K562 (cell line): ENCODE measurements around the gene AFF1. TPM values are rescaled to one million over a fixed set of nuclear protein-coding genes. Genes with fewer than 3 reads are reported as not detected.

Experiments used
- ATAC-seq: fragments of 200-7000 bp; cut with Tn5 transposase; 3 replicates; pipeline ENCODE4 v1.9.1; 2020; ENCODE audit warnings: moderate library complexity
- BruUV-seq: library from RNA; stranded (reverse); fragments of 400-500 nt; replicated peaks from 2 replicates; lab custom pipeline; 2021; lab: Mats Ljungman, UMichigan
- CTCF ChIA-PET: fragments of 300-600 bp; formaldehyde crosslinking; extraction: SDS; loops from one replicate; lab custom pipeline; 2021; ENCODE audit warnings: low intra/inter-chr PET ratio; lab: Yijun Ruan, JAX
- POLR2A ChIA-PET: fragments of 300-600, 350-650 bp; sonication (Branson Sonifier 250); formaldehyde crosslinking; extraction: SDS; loops from one replicate; lab custom pipeline; 2021; ENCODE audit warnings: antibody characterized with exemption, inconsistent platforms; lab: Yijun Ruan, JAX
- DNase-seq, 4 experiments: peaks; one replicate each; pipeline versions ENCODE4 v3.0.0 to v3.0.0-alpha.2; 2011 to 2018; ENCODE audit warnings: low spot score in 3 of 4, mixed read lengths in 3 of 4; ENCODE audit errors: extremely low read depth in 1 of 4
- FAIRE-seq: peaks from 2 replicates; lab custom pipeline; 2011; peaks lifted over from hg19 to GRCh38; lab: Jason Lieb, UNC
- H2AFZ ChIP-seq: 2 replicates; pipeline ENCODE4 v1.6.0; 2011; ENCODE audit warnings: low read depth, low read length, control low read depth, inconsistent platforms
- H3K27ac ChIP-seq: fragments of 200-600 bp; 3 replicates; pipeline ENCODE4 v1.8.0; 2011; ENCODE audit warnings: low read depth, mild to moderate bottlenecking, control low read depth, inconsistent platforms, low read length, moderate library complexity, mixed read lengths; ENCODE audit errors: extremely low read depth
- H3K27me3 ChIP-seq, 2 experiments: fragments of 300-600 bp in 1 of 2; 2 replicates in 1 of 2; 3 replicates in 1 of 2; pipeline versions ENCODE4 v1.6.0 to v1.8.0; 2011; ENCODE audit warnings: inconsistent platforms in 2 of 2, low read length in 2 of 2, mild to moderate bottlenecking in 1 of 2, mixed read lengths in 1 of 2, moderate library complexity in 1 of 2; ENCODE audit not compliant: control insufficient read depth in 2 of 2, insufficient read depth in 2 of 2
- H3K36me3 ChIP-seq: fragments of 300-600 bp; 3 replicates; pipeline ENCODE4 v1.8.0; 2011; ENCODE audit warnings: mild to moderate bottlenecking, low read length, inconsistent platforms; ENCODE audit not compliant: control insufficient read depth, insufficient read depth
- H3K4me1 ChIP-seq, 2 experiments: fragments of 200-600 bp in 1 of 2; replicated peaks in 1 of 2; 2 replicates in 1 of 2; 3 replicates in 1 of 2; pipeline versions ENCODE4 v1.5.1 to v1.8.0; 2011; ENCODE audit warnings: inconsistent platforms in 2 of 2, low read length in 2 of 2, mild to moderate bottlenecking in 1 of 2, mixed read lengths in 1 of 2, moderate library complexity in 1 of 2; ENCODE audit not compliant: control insufficient read depth in 2 of 2, insufficient read depth in 2 of 2
- H3K4me2 ChIP-seq: 2 replicates; pipeline ENCODE4 v1.6.1; 2011; ENCODE audit warnings: low read length, control low read depth, inconsistent platforms, mixed read lengths; ENCODE audit not compliant: insufficient read depth
- H3K4me3 ChIP-seq: fragments of 200-600 bp; sonication (generic), shearing (Covaris generic); 2 replicates; pipeline ENCODE4 v1.5.1; 2016; ENCODE audit warnings: control low read depth, inconsistent platforms
- H3K79me2 ChIP-seq: fragments of 200-600 bp; 3 replicates; pipeline ENCODE4 v1.8.0; 2011; ENCODE audit warnings: low read length, inconsistent platforms; ENCODE audit not compliant: control insufficient read depth, insufficient read depth
- H3K9ac ChIP-seq, 2 experiments: 2 replicates each; pipeline versions ENCODE4 v1.6.0 to v1.6.1; 2011; ENCODE audit warnings: low read depth in 2 of 2, low read length in 2 of 2, control low read depth in 1 of 2, inconsistent platforms in 1 of 2, mild to moderate bottlenecking in 1 of 2, mixed read lengths in 1 of 2; ENCODE audit not compliant: insufficient read depth in 1 of 2
- H3K9me1 ChIP-seq: one replicate; pipeline ENCODE4 v1.6.0; 2011; ENCODE audit warnings: inconsistent platforms, mild to moderate bottlenecking, low read length, moderate library complexity; ENCODE audit not compliant: control insufficient read depth, insufficient read depth
- H3K9me3 ChIP-seq: replicated peaks from 2 replicates; pipeline ENCODE4 v1.5.1; 2011; ENCODE audit warnings: low read depth, low read length, inconsistent platforms; ENCODE audit not compliant: control insufficient read depth, insufficient read depth
- H4K20me1 ChIP-seq: replicated peaks from 2 replicates; pipeline ENCODE4 v1.6.1; 2011; ENCODE audit warnings: low read length, inconsistent platforms, mixed read lengths; ENCODE audit not compliant: control insufficient read depth, insufficient read depth
- IFI16 ChIP-seq: fragments of 250-450 bp; sonication (Bioruptor Pico); IDR thresholded peaks from 2 replicates; pipeline ENCODE4 v2.1.2; 2022; ENCODE audit warnings: mild to moderate bottlenecking, inconsistent platforms
- MTA1 ChIP-seq: fragments of 450-650 bp; IDR thresholded peaks from 2 replicates; pipeline ENCODE4 v1.6.1; 2017; ENCODE audit warnings: borderline replicate concordance
- PHTF2 ChIP-seq: fragments of 250-450 bp; sonication (Bioruptor Pico); IDR thresholded peaks from 2 replicates; pipeline ENCODE4 v1.5.0; 2021; ENCODE audit warnings: mild to moderate bottlenecking
- SMARCE1 ChIP-seq: fragments of 450-650 bp; IDR thresholded peaks from 2 replicates; pipeline ENCODE4 v1.7.1; 2016; ENCODE audit warnings: mild to moderate bottlenecking
- SPI1 ChIP-seq: IDR thresholded peaks from 2 replicates; pipeline ENCODE4 v1.6.1; 2011; ENCODE audit warnings: low read depth, low read length, control low read depth, borderline replicate concordance
- WGBS: fragments of 100-300 bp; shearing (Covaris generic); methylation state at CpG from one replicate; pipeline ENCODE4 v1.1.6; 2016; ENCODE audit warnings: low coverage, mixed read lengths; ENCODE audit not compliant: insufficient coverage; ENCODE audit errors: missing lambda C conversion rate; 5-methylcytosine and 5-hydroxymethylcytosine counted together
- in situ Hi-C: fragments of 300-500 bp; cut with MboI; formaldehyde crosslinking; loops from 4 replicates; pipeline ENCODE4 v1.15.0; 2018; ENCODE audit warnings: inconsistent platforms, mixed read lengths
- intact Hi-C: fragments of 100-400 bp; cut with micrococcal nuclease; formaldehyde crosslinking; loops from 2 replicates; pipeline ENCODE4 v1.14.2; 2022
- polyA plus RNA-seq, 8 experiments: library from polyadenylated mRNA; depleted of rRNA in 4 of 8; stranded (reverse) in 5 of 8; unstranded in 3 of 8; fragments of >200 nt; fragmentation: Nextera tagmentation in 2 of 8; fragmentation: Illumina TruSeq in 1 of 8; extraction: Ambion mirVana in 2 of 8; extraction: Trizol in 1 of 8; gene quantifications; 2 replicates each; pipeline versions ENCODE4 v1.2.1 to v1.2.3, GENCODE V29; 2011 to 2014; ENCODE audit warnings: inconsistent platforms in 1 of 8, missing spikeins in 1 of 8
- total RNA-seq, 7 experiments: library from RNA; depleted of rRNA in 6 of 7; stranded (reverse); fragments of >200 nt in 6 of 7; fragmentation: Illumina TruSeq in 2 of 7; extraction: Trizol in 2 of 7; gene quantifications; 2 replicates each; pipeline versions ENCODE4 v1.2.1 to v1.2.3, GENCODE V29; 2011 to 2021; ENCODE audit warnings: low replicate concordance in 1 of 7
- TF ChIP-seq, protein P1 (sequence below): fragments of 250-450 bp; sonication (Bioruptor Pico); IDR thresholded peaks from 2 replicates; pipeline ENCODE4 v1.5.0; 2020; ENCODE audit warnings: mild to moderate bottlenecking

AFF1 gene
- total and polyA plus RNA-seq, 9 of the 15 experiments (the other 6 are each of a cell fraction or from before 2014, with no cell fraction given): 4.1 to 47.5 (median 17.2) TPM

DNA sequence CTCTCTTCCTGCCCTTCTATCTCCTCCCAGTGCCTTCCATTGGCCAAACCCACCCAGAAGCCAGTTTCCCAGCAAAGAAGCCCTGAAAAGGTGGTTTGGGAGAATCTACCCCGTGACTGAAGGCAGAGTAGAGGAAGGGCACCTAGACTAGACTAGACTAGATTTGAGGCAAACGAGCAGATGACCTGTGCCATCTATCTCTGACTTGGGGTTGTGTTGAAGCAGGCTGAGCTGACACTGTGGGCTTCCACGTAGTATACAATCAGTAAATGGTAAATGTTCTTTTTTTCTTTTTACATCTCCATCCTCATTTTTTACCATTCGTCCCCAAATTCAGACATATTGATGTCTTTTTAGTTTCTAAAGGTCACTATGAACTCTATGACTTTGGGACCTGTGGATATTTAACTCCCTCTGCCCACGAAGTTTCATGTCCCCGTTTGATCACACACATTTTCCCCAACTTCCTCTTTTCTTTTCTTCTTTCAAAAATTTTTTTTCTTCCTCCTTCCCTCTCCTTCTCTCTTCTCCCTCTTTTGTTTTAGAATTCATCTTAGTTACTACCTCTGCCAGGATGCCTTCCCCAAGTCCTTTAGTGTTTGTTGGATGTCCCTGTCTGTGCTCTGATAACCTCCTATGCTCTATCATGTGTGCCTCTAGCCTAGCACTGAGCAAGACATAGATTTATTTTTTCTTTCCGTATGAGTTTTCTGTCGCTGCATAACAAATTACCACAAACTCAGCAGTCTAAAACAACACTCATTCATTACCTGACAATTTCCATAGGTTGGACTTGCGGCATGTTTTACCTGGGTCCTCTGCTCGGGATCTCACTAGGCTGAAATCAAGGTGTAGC, 6.2 kb upstream of the AFF1 start:
- no peaks in the 10 kb centered on the region for H3K36me3 ChIP-seq
- intact Hi-C loops: loop anchor here (5.0 kb wide), 1 partner anchor 34 kb away; no protein-coding TSS in a partner anchor
- in situ Hi-C loops: loop anchor here (5.0 kb wide), 1 partner anchor 164 kb away; no protein-coding TSS in a partner anchor
- BruUV-seq: no TSS peak
- no peak for DNase-seq
- TF ChIP-seq MTA1 (0 out of 2 replicates have a peak, but pooled peaks have one; percentile 16), SMARCE1 (peak; percentile 50; the same call in 1 of the 2 replicates), PHTF2 (CRISPR knock-in tag) (no peak), SPI1 (peak; percentile 85), IFI16 (CRISPR knock-in tag) (no peak)
- TF ChIP-seq, protein P1, sequence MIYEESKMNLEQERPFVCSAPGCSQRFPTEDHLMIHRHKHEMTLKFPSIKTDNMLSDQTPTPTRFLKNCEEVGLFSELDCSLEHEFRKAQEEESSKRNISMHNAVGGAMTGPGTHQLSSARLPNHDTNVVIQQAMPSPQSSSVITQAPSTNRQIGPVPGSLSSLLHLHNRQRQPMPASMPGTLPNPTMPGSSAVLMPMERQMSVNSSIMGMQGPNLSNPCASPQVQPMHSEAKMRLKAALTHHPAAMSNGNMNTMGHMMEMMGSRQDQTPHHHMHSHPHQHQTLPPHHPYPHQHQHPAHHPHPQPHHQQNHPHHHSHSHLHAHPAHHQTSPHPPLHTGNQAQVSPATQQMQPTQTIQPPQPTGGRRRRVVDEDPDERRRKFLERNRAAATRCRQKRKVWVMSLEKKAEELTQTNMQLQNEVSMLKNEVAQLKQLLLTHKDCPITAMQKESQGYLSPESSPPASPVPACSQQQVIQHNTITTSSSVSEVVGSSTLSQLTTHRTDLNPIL (CRISPR knock-in tag): no peak
- TF ChIP-seq, all 486 proteins: peak for 3
- peaks cover 6% of the 10 kb centered on the region; the same call in 1 of the 3 replicates for H3K79me2 ChIP-seq
- H3K27me3 ChIP-seq: no peaks in the 10 kb centered on the region
- 41% methylated on average over 10 of the region's 10 CpGs for WGBS
- peak overlapping the region in 1 of 2 experiments; percentile 30; a peak in 1 of 4 replicates for H3K9ac ChIP-seq
- peak; percentile 32 for ATAC-seq
- ChIA-PET CTCF (interaction anchor here (0.6 kb wide), 1 partner anchor 168 kb away, joined by 3 read pairs; no protein-coding TSS in a partner anchor), POLR2A (no interaction called here)
- no peaks in the 10 kb centered on the region for H4K20me1 ChIP-seq
- H3K4me3 ChIP-seq: no peak overlapping the region
- H3K9me3 ChIP-seq: no peaks in the 10 kb centered on the region
- no peak overlapping the region; the same call in 1 of the 2 replicates for H3K4me2 ChIP-seq
- H3K27ac ChIP-seq: no peak overlapping the region
- no peaks in the 10 kb centered on the region for H3K9me1 ChIP-seq
- H2AFZ ChIP-seq: peak overlapping the region; percentile 18; the same call in 1 of the 2 replicates
- no peak for FAIRE-seq
- H3K4me1 ChIP-seq: peaks cover 3 to 27% of the 10 kb centered on the region in 2 experiments; a peak in 4 of 5 replicates
